SK-N-SH (cell line): ENCODE measurements around the gene PUDP. TPM values are rescaled to one million over a fixed set of nuclear protein-coding genes. Genes with fewer than 3 reads are reported as not detected.

Experiments
- CTCF ChIA-PET: fragments of 300-600, 350-600 bp; formaldehyde crosslinking; extraction: SDS; loops from one replicate; lab custom pipeline; 2021; lab: Yijun Ruan, JAX
- POLR2A ChIA-PET: fragments of 350-600 bp; sonication (Branson Sonifier 250); formaldehyde crosslinking; extraction: SDS; loops from one replicate; lab custom pipeline; 2020; ENCODE audit warnings: antibody characterized with exemption, inconsistent platforms; lab: Yijun Ruan, JAX
- DNase-seq: peaks from one replicate; pipeline ENCODE4 v3.0.0; 2012
- H2AFZ ChIP-seq: fragments of 200-600 bp; sonication (generic); 2 replicates; pipeline ENCODE4 v1.8.1; 2016; ENCODE audit warnings: antibody characterized with exemption, mild to moderate bottlenecking, low read depth
- H3F3A ChIP-seq: fragments of 200-600 bp; sonication (generic); replicated peaks from 2 replicates; pipeline ENCODE3; 2016; ENCODE audit warnings: antibody characterized with exemption, mild to moderate bottlenecking; ENCODE audit not compliant: insufficient read depth
- H3K27ac ChIP-seq, 2 experiments: fragments of 200-500 bp in 1 of 2; fragments of 200-600 bp in 1 of 2; sonication (Bioruptor generic) in 1 of 2; sonication (generic), shearing (Covaris generic) in 1 of 2; 2 replicates each; pipeline versions ENCODE4 v1.5.1 to v1.6.1; 2014 to 2016; ENCODE audit warnings: low read depth in 2 of 2, inconsistent platforms in 1 of 2, low read length in 1 of 2, mild to moderate bottlenecking in 1 of 2, mixed read lengths in 1 of 2
- H3K27me3 ChIP-seq: fragments of 200-600 bp; sonication (generic), shearing (Covaris generic); 2 replicates; pipeline ENCODE4 v1.6.1; 2016; ENCODE audit warnings: mixed run types; ENCODE audit not compliant: insufficient read depth
- H3K36me3 ChIP-seq, 2 experiments: fragments of 200-500 bp in 1 of 2; fragments of 200-600 bp in 1 of 2; sonication (Bioruptor generic) in 1 of 2; sonication (generic) in 1 of 2; replicated peaks in 1 of 2; 2 replicates each; pipeline versions ENCODE3 to v1.5.1; 2014 to 2016; ENCODE audit warnings: low read length in 1 of 2, mild to moderate bottlenecking in 1 of 2; ENCODE audit not compliant: insufficient read depth in 2 of 2, control insufficient read depth in 1 of 2
- H3K4me1 ChIP-seq, 2 experiments: fragments of 200-500 bp in 1 of 2; fragments of 200-600 bp in 1 of 2; sonication (Bioruptor generic) in 1 of 2; sonication (generic), shearing (Covaris generic) in 1 of 2; 2 replicates each; pipeline versions ENCODE4 v1.5.1 to v1.6.1; 2014 to 2016; ENCODE audit warnings: low read depth in 1 of 2, low read length in 1 of 2, mixed run types in 1 of 2; ENCODE audit not compliant: insufficient read depth in 2 of 2, control insufficient read depth in 1 of 2
- H3K4me2 ChIP-seq: fragments of 200-600 bp; sonication (generic), shearing (Covaris generic); 2 replicates; pipeline ENCODE4 v1.6.1; 2017; ENCODE audit warnings: mixed run types
- H3K4me3 ChIP-seq, 2 experiments: fragments of 200-500 bp in 1 of 2; fragments of 200-600 bp in 1 of 2; sonication (Bioruptor generic) in 1 of 2; sonication (generic), shearing (Covaris generic) in 1 of 2; 2 replicates each; pipeline versions ENCODE4 v1.5.1 to v1.8.1; 2014 to 2016; ENCODE audit warnings: low read depth in 2 of 2, inconsistent platforms in 1 of 2, low read length in 1 of 2, mild to moderate bottlenecking in 1 of 2, mixed read lengths in 1 of 2, moderate library complexity in 1 of 2
- H3K79me2 ChIP-seq: fragments of 200-600 bp; sonication (generic); 2 replicates; pipeline ENCODE4 v1.8.1; 2017; ENCODE audit warnings: mild to moderate bottlenecking; ENCODE audit not compliant: insufficient read depth
- H3K9ac ChIP-seq: fragments of 200-600 bp; sonication (generic); 2 replicates; pipeline ENCODE4 v1.6.1; 2017; ENCODE audit warnings: mixed run types
- H3K9me2 ChIP-seq: fragments of 200-600 bp; sonication (generic); 2 replicates; pipeline ENCODE4 v1.6.1; 2017; ENCODE audit warnings: mixed run types
- H3K9me3 ChIP-seq: fragments of 200-600 bp; sonication (generic); 2 replicates; pipeline ENCODE4 v1.6.1; 2017; ENCODE audit warnings: mixed run types, mild to moderate bottlenecking, moderate library complexity
- H4K20me1 ChIP-seq: fragments of 200-600 bp; sonication (generic); 2 replicates; pipeline ENCODE4 v1.6.1; 2017; ENCODE audit warnings: mild to moderate bottlenecking, mixed run types; ENCODE audit not compliant: insufficient read depth
- ELF1 ChIP-seq: IDR thresholded peaks from 2 replicates; pipeline ENCODE4 v1.4.0; 2012
- EP300 ChIP-seq, 2 experiments: IDR thresholded peaks; 2 replicates each; pipeline versions ENCODE4 v1.4.0 to v1.6.1; 2012; ENCODE audit warnings: borderline replicate concordance in 1 of 2, low read depth in 1 of 2, low read length in 1 of 2
- FOXJ3 ChIP-seq: sonication (generic); formaldehyde crosslinking; IDR thresholded peaks from 2 replicates; pipeline ENCODE4 v1.5.1; 2020; ENCODE audit warnings: mild to moderate bottlenecking, missing genetic modification reagents
- GABPA ChIP-seq: IDR thresholded peaks from 2 replicates; pipeline ENCODE4 v1.4.0; 2012; ENCODE audit warnings: low read depth, mild to moderate bottlenecking
- MXI1 ChIP-seq: IDR thresholded peaks from 2 replicates; pipeline ENCODE4 v1.6.1; 2012; ENCODE audit warnings: mild to moderate bottlenecking, low read depth, low read length, improper control_type of control experiment
- RAD21 ChIP-seq: IDR thresholded peaks from 2 replicates; pipeline ENCODE4 v1.6.1; 2012; ENCODE audit warnings: mild to moderate bottlenecking, low read length
- RCOR1 ChIP-seq: fragments of 150-350 bp; IDR thresholded peaks from 2 replicates; pipeline ENCODE4 v1.6.1; 2017; ENCODE audit warnings: antibody characterized with exemption, low read length
- RXRA ChIP-seq: IDR thresholded peaks from 2 replicates; pipeline ENCODE4 v1.4.0; 2012; ENCODE audit warnings: low read depth, mild to moderate bottlenecking, borderline replicate concordance
- SMC3 ChIP-seq: IDR thresholded peaks from 2 replicates; pipeline ENCODE4 v1.6.1; 2012; ENCODE audit warnings: low read depth, low read length, improper control_type of control experiment
- YY1 ChIP-seq: IDR thresholded peaks from 2 replicates; pipeline ENCODE4 v1.4.0; 2012; ENCODE audit warnings: low read depth, mild to moderate bottlenecking
- WGBS: methylation state at CpG from one replicate; pipeline ENCODE4 v1.1.6; 2017; ENCODE audit warnings: low lambda C conversion rate; 5-methylcytosine and 5-hydroxymethylcytosine counted together
- polyA plus RNA-seq, 3 experiments: library from polyadenylated mRNA; depleted of rRNA; stranded (reverse); fragments of >200 nt; gene quantifications; 2 replicates each; pipeline ENCODE4 v1.2.3, GENCODE V29; 2012
- TF ChIP-seq, protein P1 (sequence below): fragments of 200-600 bp; sonication (generic); IDR thresholded peaks from 2 replicates; pipeline ENCODE4 v1.6.1; 2017; ENCODE audit warnings: antibody characterized with exemption, mild to moderate bottlenecking, moderate library complexity
- TF ChIP-seq, protein P2 (sequence below): IDR thresholded peaks from 2 replicates; pipeline ENCODE4 v1.6.1; 2012; ENCODE audit warnings: mild to moderate bottlenecking, low read depth, low read length, moderate library complexity
- TF ChIP-seq, protein P3 (sequence below): IDR thresholded peaks from 2 replicates; pipeline ENCODE4; 2012

Gene PUDP
- polyA plus RNA-seq, 1 of the 3 experiments (the other 2 are of a cell fraction), result 23.0 TPM

DNA sequence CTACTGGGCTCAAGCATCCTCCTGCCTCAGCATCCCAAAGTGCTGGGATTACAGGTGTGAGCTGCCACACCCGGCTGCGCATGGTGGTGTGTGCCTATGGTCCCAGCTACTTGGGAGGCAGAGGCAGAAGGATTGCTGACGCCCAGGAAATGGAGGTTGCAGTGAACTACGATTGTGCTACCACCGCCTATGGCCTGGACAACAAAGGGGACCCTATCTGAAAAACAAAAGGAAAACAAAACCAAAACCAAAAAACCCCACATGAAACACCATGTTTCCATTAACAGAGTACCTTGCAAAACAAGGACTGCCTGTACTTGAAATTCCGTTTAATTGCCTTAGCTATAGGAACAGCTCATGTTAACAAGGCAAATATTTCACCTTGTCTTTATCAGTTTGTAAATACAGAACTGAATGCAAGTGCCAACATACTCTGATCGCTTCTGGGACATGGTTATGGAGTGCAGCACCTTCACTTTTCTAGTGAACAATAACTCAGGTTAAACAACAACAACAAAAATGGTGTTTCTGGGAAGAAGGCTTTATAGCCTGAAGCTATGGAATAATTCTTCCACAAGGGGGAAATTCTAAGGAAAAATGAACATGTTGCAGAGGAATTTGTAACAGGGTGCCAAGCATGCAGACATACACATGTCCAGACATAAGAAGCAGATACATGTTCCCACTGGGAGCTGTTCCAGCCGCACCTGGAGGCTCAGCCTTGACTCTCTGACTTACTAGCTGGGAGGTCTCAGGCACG lies 73.6 kb downstream of the PUDP start (continued):
- TF ChIP-seq ELF1 (no peak), EP300 (IDR thresholded peaks at IDR 0.05; ENCODE audit: borderline replicate concordance in 1 of 2, low read depth in 1 of 2, low read length in 1 of 2) (no peak), YY1 (no peak), RXRA (no peak), FOXJ3 (CRISPR knock-in tag) (no peak)
- TF ChIP-seq, all 33 proteins: peak for 0

DNA sequence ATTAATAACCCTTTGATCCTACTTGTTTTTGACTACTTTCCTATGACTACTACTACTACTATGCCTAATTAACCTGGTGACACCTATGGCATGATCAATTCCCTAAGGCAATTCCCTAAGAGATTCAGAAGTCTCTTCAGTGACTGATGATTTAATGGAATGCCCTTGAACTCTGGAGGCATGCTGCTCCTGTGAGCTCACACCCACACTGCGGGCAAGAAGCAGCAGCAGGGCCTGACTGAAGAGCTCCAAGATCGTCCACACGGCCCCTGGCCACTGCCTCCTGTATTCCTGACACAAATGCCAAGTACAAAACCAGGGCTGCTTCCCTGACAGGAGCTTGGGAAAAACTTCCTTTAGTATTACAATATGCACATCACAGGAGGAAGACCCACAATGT lies 74.6 kb downstream of the PUDP start:
- DNase-seq, result no peak
- H3K79me2 ChIP-seq, result no peaks in the 10 kb centered on the region
- H3K27ac ChIP-seq, result no peak overlapping the region
- no peaks in the 10 kb centered on the region for H3K36me3 ChIP-seq
- no peaks in the 10 kb centered on the region for H3K9me2 ChIP-seq
- H3K4me3 ChIP-seq, result no peak overlapping the region
- H4K20me1 ChIP-seq, result peaks cover 7% of the 10 kb centered on the region; the same call in 1 of the 2 replicates
- TF ChIP-seq RCOR1 (no peak), SMC3 (no peak), MXI1 (no peak), EP300 (IDR thresholded peaks at IDR 0.05; ENCODE audit: borderline replicate concordance in 1 of 2, low read depth in 1 of 2, low read length in 1 of 2) (no peak), YY1 (no peak), RAD21 (no peak), GABPA (no peak)
- TF ChIP-seq, protein P1, sequence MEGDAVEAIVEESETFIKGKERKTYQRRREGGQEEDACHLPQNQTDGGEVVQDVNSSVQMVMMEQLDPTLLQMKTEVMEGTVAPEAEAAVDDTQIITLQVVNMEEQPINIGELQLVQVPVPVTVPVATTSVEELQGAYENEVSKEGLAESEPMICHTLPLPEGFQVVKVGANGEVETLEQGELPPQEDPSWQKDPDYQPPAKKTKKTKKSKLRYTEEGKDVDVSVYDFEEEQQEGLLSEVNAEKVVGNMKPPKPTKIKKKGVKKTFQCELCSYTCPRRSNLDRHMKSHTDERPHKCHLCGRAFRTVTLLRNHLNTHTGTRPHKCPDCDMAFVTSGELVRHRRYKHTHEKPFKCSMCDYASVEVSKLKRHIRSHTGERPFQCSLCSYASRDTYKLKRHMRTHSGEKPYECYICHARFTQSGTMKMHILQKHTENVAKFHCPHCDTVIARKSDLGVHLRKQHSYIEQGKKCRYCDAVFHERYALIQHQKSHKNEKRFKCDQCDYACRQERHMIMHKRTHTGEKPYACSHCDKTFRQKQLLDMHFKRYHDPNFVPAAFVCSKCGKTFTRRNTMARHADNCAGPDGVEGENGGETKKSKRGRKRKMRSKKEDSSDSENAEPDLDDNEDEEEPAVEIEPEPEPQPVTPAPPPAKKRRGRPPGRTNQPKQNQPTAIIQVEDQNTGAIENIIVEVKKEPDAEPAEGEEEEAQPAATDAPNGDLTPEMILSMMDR, result no peak
- TF ChIP-seq, protein P2, sequence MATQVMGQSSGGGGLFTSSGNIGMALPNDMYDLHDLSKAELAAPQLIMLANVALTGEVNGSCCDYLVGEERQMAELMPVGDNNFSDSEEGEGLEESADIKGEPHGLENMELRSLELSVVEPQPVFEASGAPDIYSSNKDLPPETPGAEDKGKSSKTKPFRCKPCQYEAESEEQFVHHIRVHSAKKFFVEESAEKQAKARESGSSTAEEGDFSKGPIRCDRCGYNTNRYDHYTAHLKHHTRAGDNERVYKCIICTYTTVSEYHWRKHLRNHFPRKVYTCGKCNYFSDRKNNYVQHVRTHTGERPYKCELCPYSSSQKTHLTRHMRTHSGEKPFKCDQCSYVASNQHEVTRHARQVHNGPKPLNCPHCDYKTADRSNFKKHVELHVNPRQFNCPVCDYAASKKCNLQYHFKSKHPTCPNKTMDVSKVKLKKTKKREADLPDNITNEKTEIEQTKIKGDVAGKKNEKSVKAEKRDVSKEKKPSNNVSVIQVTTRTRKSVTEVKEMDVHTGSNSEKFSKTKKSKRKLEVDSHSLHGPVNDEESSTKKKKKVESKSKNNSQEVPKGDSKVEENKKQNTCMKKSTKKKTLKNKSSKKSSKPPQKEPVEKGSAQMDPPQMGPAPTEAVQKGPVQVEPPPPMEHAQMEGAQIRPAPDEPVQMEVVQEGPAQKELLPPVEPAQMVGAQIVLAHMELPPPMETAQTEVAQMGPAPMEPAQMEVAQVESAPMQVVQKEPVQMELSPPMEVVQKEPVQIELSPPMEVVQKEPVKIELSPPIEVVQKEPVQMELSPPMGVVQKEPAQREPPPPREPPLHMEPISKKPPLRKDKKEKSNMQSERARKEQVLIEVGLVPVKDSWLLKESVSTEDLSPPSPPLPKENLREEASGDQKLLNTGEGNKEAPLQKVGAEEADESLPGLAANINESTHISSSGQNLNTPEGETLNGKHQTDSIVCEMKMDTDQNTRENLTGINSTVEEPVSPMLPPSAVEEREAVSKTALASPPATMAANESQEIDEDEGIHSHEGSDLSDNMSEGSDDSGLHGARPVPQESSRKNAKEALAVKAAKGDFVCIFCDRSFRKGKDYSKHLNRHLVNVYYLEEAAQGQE, result no peak
- TF ChIP-seq, protein P3, sequence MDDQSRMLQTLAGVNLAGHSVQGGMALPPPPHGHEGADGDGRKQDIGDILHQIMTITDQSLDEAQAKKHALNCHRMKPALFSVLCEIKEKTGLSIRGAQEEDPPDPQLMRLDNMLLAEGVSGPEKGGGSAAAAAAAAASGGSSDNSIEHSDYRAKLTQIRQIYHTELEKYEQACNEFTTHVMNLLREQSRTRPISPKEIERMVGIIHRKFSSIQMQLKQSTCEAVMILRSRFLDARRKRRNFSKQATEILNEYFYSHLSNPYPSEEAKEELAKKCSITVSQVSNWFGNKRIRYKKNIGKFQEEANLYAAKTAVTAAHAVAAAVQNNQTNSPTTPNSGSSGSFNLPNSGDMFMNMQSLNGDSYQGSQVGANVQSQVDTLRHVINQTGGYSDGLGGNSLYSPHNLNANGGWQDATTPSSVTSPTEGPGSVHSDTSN, result no peak
- TF ChIP-seq, all 33 proteins: peak for 0
- ChIA-PET CTCF (interaction anchor here (0.6 to 1.2 kb wide), 3 partner anchors 13 to 127 kb away, joined by 3 read pairs; no protein-coding TSS in a partner anchor), POLR2A (no interaction called here)
- Histone ChIP-seq H2AFZ (no peak overlapping the region), H3K27me3 (no peaks in the 10 kb centered on the region), H3F3A (no peaks in the 10 kb centered on the region), H3K4me2 (no peak overlapping the region), H3K4me1 (peaks cover 0 to 12% of the 10 kb centered on the region in 2 experiments; a peak in 1 of 4 replicates), H3K9me3 (no peaks in the 10 kb centered on the region), H3K9ac (no peak overlapping the region)
- WGBS, result 94% methylated on average over 3 of the region's 3 CpGs
